DOHH2 (cell line): ENCODE data around the gene BMERB1.

ENCODE experiments used
- CTCF ChIP-seq: fragments of 200-600 bp; sonication (generic); IDR thresholded peaks from one replicate; pipeline ENCODE4 v1.5.1; 2014; ENCODE audit warnings: antibody characterized with exemption, mild to moderate bottlenecking, low read depth, low read length; ENCODE audit not compliant: poor library complexity, severe bottlenecking
- EZH2phosphoT487 ChIP-seq: fragments of 200-600 bp; sonication (generic); IDR thresholded peaks from 2 replicates; pipeline ENCODE4 v1.6.1; 2017; ENCODE audit warnings: borderline replicate concordance, mild to moderate bottlenecking, antibody characterized with exemption, low read length, moderate library complexity, mixed read lengths

DNA sequence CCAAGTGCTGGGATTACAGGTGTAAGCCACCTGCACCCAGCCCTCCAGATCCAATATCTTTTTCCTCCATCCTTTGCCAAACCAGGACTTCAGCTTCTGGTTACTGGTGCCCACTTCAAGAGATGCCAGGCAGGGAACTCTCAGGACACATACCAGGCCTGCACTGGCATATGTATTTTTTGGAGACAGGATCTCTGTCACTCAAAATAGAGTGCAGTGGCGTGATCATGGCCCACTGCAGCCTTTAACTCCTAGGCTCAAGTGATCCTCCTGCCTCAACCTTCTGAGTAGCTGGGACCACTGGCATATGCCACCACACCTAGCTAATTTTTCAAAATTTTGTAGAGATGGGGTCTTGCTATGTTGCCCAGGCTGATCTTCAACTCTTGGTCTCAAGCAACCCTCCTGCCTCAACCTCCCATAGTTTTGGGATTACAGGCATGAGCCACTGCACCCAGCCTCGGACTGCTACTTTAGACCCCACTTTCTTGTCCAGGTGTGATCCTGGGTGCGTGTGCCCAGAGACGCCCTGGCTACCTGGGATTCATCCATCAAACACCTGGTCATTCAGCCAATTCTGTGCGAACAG is 55.8 kb downstream of the BMERB1 start:
- TF ChIP-seq CTCF (no peak), EZH2phosphoT487 (no peak)
